Liver (tissue), 2 donors: ENCODE results near the gene NDST1.

Experiments
- MAX ChIP-seq: IDR thresholded peaks from 2 replicates; pipeline ENCODE4 v1.6.1; 2016; ENCODE audit warnings: antibody characterized with exemption
- TF ChIP-seq, protein P1 (sequence below): fragments of 150-350 bp; IDR thresholded peaks from 2 replicates; pipeline ENCODE4 v1.5.1; 2017; ENCODE audit warnings: improper control_type of control experiment, low read depth, low read length; ENCODE audit not compliant: missing input control
- donor health status: healthy.

DNA sequence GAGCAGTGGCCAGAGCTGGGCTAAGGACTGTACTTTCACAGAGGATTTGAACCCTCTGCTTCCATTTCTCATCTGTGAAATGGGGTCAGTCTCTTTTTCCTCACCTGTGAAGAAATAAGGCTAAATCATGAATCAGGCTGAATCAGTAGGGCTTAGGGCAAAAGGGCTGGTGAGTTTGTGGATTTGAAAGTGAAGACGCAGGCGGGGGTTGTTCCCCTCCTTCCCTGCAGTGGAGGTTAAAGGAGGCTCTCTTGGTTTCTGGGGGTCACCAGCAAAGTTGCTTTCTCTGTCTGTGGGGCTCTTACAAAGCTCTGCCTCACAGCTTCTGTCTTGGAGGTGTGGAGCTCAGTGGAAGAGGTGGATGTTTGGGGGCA, 17.6 kb upstream of the NDST1 start:
- no peak for TF ChIP-seq MAX
- TF ChIP-seq, protein P1, sequence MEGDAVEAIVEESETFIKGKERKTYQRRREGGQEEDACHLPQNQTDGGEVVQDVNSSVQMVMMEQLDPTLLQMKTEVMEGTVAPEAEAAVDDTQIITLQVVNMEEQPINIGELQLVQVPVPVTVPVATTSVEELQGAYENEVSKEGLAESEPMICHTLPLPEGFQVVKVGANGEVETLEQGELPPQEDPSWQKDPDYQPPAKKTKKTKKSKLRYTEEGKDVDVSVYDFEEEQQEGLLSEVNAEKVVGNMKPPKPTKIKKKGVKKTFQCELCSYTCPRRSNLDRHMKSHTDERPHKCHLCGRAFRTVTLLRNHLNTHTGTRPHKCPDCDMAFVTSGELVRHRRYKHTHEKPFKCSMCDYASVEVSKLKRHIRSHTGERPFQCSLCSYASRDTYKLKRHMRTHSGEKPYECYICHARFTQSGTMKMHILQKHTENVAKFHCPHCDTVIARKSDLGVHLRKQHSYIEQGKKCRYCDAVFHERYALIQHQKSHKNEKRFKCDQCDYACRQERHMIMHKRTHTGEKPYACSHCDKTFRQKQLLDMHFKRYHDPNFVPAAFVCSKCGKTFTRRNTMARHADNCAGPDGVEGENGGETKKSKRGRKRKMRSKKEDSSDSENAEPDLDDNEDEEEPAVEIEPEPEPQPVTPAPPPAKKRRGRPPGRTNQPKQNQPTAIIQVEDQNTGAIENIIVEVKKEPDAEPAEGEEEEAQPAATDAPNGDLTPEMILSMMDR = no peak
